ENCODE results near the gene DNAAF1. TPM values are rescaled to one million over a fixed set of nuclear protein-coding genes. Genes with fewer than 3 reads are reported as not detected.
A peak's percentile ranks its signal among the peaks of the same experiment; 100 is the strongest.

The DNAAF1 gene
- total RNA-seq, 1 donor from 2014 or later = not detected

- no peak overlapping the region for H3K4me3 Mint-ChIP-seq (ENCODE audit: unreplicated experiment)
- no peaks in the 10 kb centered on the region for H3K27me3 Mint-ChIP-seq (ENCODE audit: unreplicated experiment)
- peaks cover 26% of the 10 kb centered on the region for H3K4me1 Mint-ChIP-seq (ENCODE audit: unreplicated experiment)
- TF ChIP-seq CTCF (IDR thresholded peaks at IDR 0.05) = no peak
- H3K36me3 Mint-ChIP-seq (ENCODE audit: unreplicated experiment) = peaks cover 12% of the 10 kb centered on the region
- no peak overlapping the region for H3K27ac Mint-ChIP-seq (ENCODE audit: unreplicated experiment)
- H3K9me3 Mint-ChIP-seq (ENCODE audit: unreplicated experiment) = no peaks in the 10 kb centered on the region
- DNase-seq (ENCODE audit: extremely low spot score, unreplicated experiment) = peak; percentile 32
Observed at GRCh38 chr16:84104231-84104630, 40.9 kb upstream of the DNAAF1 start.

- H3K4me1 Mint-ChIP-seq (ENCODE audit: unreplicated experiment) = peaks cover 16% of the 10 kb centered on the region
- H3K9me3 Mint-ChIP-seq (ENCODE audit: unreplicated experiment) = no peaks in the 10 kb centered on the region
- no peak overlapping the region for H3K4me3 Mint-ChIP-seq (ENCODE audit: unreplicated experiment)
- TF ChIP-seq CTCF (IDR thresholded peaks at IDR 0.05) = no peak
- H3K27me3 Mint-ChIP-seq (ENCODE audit: unreplicated experiment) = no peaks in the 10 kb centered on the region
- peak overlapping the region; percentile 33 for H3K27ac Mint-ChIP-seq (ENCODE audit: unreplicated experiment)
- peaks cover 10% of the 10 kb centered on the region for H3K36me3 Mint-ChIP-seq (ENCODE audit: unreplicated experiment)
- DNase-seq (ENCODE audit: extremely low spot score, unreplicated experiment) = no peak
Observed at GRCh38 chr16:84105301-84105815, 39.8 kb upstream of the DNAAF1 start.

DNA sequence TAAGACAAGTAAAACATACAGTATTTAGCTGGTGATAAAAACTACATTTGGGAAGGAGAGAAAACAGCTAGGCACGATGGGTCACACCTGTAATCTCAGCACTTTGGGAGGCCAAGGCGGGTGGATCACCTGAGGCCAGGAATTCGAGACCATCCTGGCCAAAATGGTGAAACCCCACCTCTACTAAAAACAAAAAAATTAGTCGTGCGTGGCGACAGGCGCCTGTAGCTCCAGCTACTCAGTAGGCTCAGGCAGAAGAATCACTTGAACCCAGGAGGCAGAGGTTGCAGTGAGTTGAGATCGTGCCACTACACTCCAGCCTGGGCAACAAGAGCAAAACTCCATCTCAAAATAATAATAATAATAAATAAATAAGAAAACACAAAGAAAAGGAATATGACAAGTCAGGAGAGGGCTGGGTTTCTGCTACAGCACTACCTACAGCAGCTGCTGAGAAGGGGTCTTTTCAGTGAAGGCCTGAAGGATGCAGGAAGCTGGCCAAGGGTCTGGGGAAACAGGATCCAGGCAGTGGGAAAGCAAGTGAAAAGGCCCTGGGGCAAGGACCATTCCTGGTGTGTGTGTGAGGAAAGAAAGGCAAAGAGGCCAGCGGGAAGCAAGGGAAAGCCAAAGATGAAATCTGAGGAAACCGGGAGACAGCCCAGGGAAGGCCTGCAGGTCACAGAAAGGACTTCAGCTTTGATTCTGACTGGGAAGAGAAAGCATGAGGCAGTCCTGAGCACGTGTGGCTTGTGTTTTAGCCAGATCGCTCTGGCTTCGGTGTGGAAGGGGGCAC, 39.0 kb upstream of the DNAAF1 start:
- Mint-ChIP-seq H3K36me3 (ENCODE audit: unreplicated experiment) (peaks cover 10% of the 10 kb centered on the region), H3K27me3 (ENCODE audit: unreplicated experiment) (no peaks in the 10 kb centered on the region), H3K27ac (ENCODE audit: unreplicated experiment) (peak overlapping the region; percentile 36), H3K4me1 (ENCODE audit: unreplicated experiment) (peaks cover 16% of the 10 kb centered on the region), H3K9me3 (ENCODE audit: unreplicated experiment) (no peaks in the 10 kb centered on the region), H3K4me3 (ENCODE audit: unreplicated experiment) (no peak overlapping the region)
- TF ChIP-seq CTCF (IDR thresholded peaks at IDR 0.05) = no peak
- DNase-seq (ENCODE audit: extremely low spot score, unreplicated experiment) = no peak

- H3K27ac Mint-ChIP-seq (ENCODE audit: unreplicated experiment) = no peak overlapping the region
- peaks cover 16% of the 10 kb centered on the region for H3K4me1 Mint-ChIP-seq (ENCODE audit: unreplicated experiment)
- H3K27me3 Mint-ChIP-seq (ENCODE audit: unreplicated experiment) = no peaks in the 10 kb centered on the region
- DNase-seq (ENCODE audit: extremely low spot score, unreplicated experiment) = no peak
- H3K4me3 Mint-ChIP-seq (ENCODE audit: unreplicated experiment) = no peak overlapping the region
- no peaks in the 10 kb centered on the region for H3K9me3 Mint-ChIP-seq (ENCODE audit: unreplicated experiment)
- peaks cover 10% of the 10 kb centered on the region for H3K36me3 Mint-ChIP-seq (ENCODE audit: unreplicated experiment)
- TF ChIP-seq CTCF (IDR thresholded peaks at IDR 0.05) = no peak
Observed at GRCh38 chr16:84107921-84108320, 37.2 kb upstream of the DNAAF1 start.

DNA sequence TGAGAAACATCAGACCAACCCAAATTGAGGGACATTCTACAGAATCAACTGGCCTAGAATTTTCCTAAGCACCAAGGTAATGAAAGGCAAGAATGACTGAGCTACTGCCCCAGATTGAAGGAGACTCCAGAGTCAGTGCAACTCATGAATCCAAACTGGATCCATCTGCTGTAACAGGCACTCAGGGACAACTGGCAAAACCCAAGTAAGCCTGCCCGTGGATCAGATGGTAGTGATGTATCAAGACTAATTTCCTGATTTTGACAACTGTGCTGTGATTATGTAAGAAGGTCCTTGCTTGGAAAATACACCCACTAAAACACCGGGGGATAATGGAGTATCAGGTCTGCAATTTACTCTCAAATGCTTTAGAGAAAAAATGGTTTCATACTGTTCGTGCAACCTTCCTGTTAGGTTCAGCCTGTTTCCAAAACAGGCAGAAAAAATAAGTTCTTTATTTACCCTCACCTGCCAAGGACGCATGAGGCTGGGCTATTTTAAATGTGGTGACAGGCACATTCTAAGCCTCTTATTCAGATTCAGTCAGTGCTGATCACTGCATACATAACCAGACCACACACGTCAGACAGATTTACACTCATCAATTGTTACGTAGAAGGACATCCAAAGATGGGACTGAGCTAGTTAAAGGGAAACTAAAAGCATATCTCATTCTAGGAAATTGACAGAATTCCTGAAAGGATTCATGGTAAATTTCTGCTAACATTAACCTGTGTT, 35.3 kb upstream of the DNAAF1 start:
- Mint-ChIP-seq H3K27ac (ENCODE audit: unreplicated experiment) (no peak overlapping the region), H3K36me3 (ENCODE audit: unreplicated experiment) (peaks cover 10% of the 10 kb centered on the region), H3K27me3 (ENCODE audit: unreplicated experiment) (no peaks in the 10 kb centered on the region), H3K4me1 (ENCODE audit: unreplicated experiment) (peaks cover 13% of the 10 kb centered on the region), H3K9me3 (ENCODE audit: unreplicated experiment) (no peaks in the 10 kb centered on the region), H3K4me3 (ENCODE audit: unreplicated experiment) (no peak overlapping the region)
- no peak for TF ChIP-seq CTCF (IDR thresholded peaks at IDR 0.05)
- DNase-seq (ENCODE audit: extremely low spot score, unreplicated experiment) = no peak
